Sigmoid colon (tissue), 7 donors: ENCODE data around the gene TUG1. TPM values are rescaled to one million over a fixed set of nuclear protein-coding genes. Genes with fewer than 3 reads are reported as not detected.
A peak's percentile ranks its signal among the peaks of the same experiment; 100 is the strongest.

ENCODE experiments used
- DNase-seq: peaks from one replicate; pipeline ENCODE4 v3.0.0-alpha.2; 2019
- H3K27ac ChIP-seq, 4 donors: fragments of 200-600 bp; sonication (generic); one replicate each; pipeline ENCODE4 v1.5.1; 2016 to 2019; ENCODE audit warnings: mild to moderate bottlenecking in 1 of 4
- H3K27me3 ChIP-seq, 3 donors: fragments of 200-600 bp; sonication (generic); one replicate each; pipeline ENCODE4 v1.5.1; 2019; ENCODE audit warnings: mild to moderate bottlenecking in 1 of 3
- H3K36me3 ChIP-seq, 4 donors: fragments of 200-600 bp; sonication (generic); one replicate each; pipeline ENCODE4 v1.5.1; 2016 to 2019
- H3K4me1 ChIP-seq, 4 donors: fragments of 200-600 bp; sonication (generic); one replicate each; pipeline ENCODE4 v1.5.1; 2017 to 2019
- H3K4me3 ChIP-seq, 4 donors: fragments of 200-600 bp; sonication (generic); one replicate each; pipeline ENCODE4 v1.5.1; 2017 to 2019; ENCODE audit warnings: mild to moderate bottlenecking in 2 of 4, moderate library complexity in 1 of 4
- H3K9me3 ChIP-seq, 4 donors: fragments of 200-600 bp in 3 of 4; sonication (generic) in 3 of 4; one replicate each; pipeline versions ENCODE4 v1.5.1 to v1.6.1; 2013 to 2019
- CTCF ChIP-seq, 4 experiments: fragments of 450-650 bp in 3 of 4; fragments of 200-600 bp in 1 of 4; IDR thresholded peaks; one replicate each; pipeline ENCODE4 v1.5.1; 2016 to 2019; ENCODE audit warnings: antibody characterized with exemption in 4 of 4, mild to moderate bottlenecking in 3 of 4, moderate library complexity in 2 of 4
- EP300 ChIP-seq, 4 donors: sonication (generic); formaldehyde crosslinking; IDR thresholded peaks; one replicate each; pipeline ENCODE4 v1.6.1; 2017; ENCODE audit warnings: antibody characterized with exemption in 4 of 4
- POLR2A ChIP-seq, 2 donors: fragments of 450-650 bp; IDR thresholded peaks; one replicate each; pipeline ENCODE4 v1.6.1; 2016; ENCODE audit warnings: antibody characterized with exemption in 2 of 2, mild to moderate bottlenecking in 2 of 2, moderate library complexity in 2 of 2
- POLR2AphosphoS5 ChIP-seq, 4 donors: sonication (generic); formaldehyde crosslinking; IDR thresholded peaks; one replicate each; pipeline ENCODE4 v1.6.1; 2017; ENCODE audit warnings: antibody characterized with exemption in 4 of 4
- WGBS, 2 donors: extraction: QIAGEN DNeasy Blood & Tissue Kit; methylation state at CpG; one replicate each; pipeline ENCODE4 v1.1.7; 2013; 5-methylcytosine and 5-hydroxymethylcytosine counted together
- intact Hi-C: fragments of 100-400 bp; cut with DNase I; formaldehyde crosslinking; loops from one replicate; pipeline ENCODE4 v1.15.1; 2023
- polyA plus RNA-seq, 3 donors: library from polyadenylated mRNA; stranded (reverse); fragments of 200-250 nt; gene quantifications; one replicate each; pipeline ENCODE4 v1.2.3, GENCODE V29; 2013
- total RNA-seq, 4 donors: library from RNA; depleted of rRNA; stranded (reverse); fragments of >200 nt; gene quantifications; one replicate each; pipeline ENCODE4 v1.1.0, GENCODE V29; 2016
- donor health status: healthy with polysubstance abuse.
- donor health status: Bipolar disorder and iron deficiency.
- donor health status: healthy.

Gene TUG1
- total and polyA plus RNA-seq, 7 donors: 10.8 to 88.9 (median 51.5) TPM

DNA sequence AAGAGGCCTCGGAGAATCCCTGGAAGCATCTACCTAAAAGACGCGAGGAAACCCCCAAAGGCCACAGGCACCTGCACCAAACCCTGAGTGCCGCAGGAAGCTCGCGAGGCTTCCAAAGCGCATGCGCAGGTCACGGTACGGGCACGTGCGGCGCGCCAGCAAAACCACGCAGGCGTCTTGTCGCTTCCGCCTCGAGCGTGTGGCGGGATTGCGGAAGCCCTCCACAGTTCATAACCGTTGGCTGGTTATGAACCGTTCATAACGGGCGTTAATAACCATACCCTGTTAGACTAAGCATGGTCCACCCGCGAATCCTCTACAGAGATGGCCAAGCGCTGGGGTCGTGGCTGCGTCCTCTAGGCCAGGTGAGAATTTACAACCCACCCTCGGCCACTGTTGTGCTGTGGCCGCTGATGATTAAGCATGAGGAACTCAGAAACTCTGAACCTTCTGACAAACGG, 46.9 kb upstream of the TUG1 start:
- Histone ChIP-seq H3K4me3 (peak overlapping the region; percentile 15 to 48 (median 46)), H3K27me3 (no peaks in the 10 kb centered on the region), H3K9me3 (no peaks in the 10 kb centered on the region), H3K36me3 (peaks cover 0 to 27% (median 4%) of the 10 kb centered on the region in 4 donors), H3K27ac (peak overlapping the region in 3 of 4 donors; percentile 59 to 66 (median 61)), H3K4me1 (peaks cover 0 to 15% (median 11%) of the 10 kb centered on the region in 4 donors)
- peak; percentile 84 for DNase-seq
- 49 to 55% methylated on average over 34 of the region's 34 CpGs for WGBS, 2 donors
- TF ChIP-seq POLR2AphosphoS5 (IDR thresholded peaks at IDR 0.05) (peak; percentile 40 to 67 (median 64)), EP300 (IDR thresholded peaks at IDR 0.05) (no peak)
- intact Hi-C loops: loop anchor here (5.0 kb wide), 1 partner anchor 160 kb away; no protein-coding TSS in a partner anchor

DNA sequence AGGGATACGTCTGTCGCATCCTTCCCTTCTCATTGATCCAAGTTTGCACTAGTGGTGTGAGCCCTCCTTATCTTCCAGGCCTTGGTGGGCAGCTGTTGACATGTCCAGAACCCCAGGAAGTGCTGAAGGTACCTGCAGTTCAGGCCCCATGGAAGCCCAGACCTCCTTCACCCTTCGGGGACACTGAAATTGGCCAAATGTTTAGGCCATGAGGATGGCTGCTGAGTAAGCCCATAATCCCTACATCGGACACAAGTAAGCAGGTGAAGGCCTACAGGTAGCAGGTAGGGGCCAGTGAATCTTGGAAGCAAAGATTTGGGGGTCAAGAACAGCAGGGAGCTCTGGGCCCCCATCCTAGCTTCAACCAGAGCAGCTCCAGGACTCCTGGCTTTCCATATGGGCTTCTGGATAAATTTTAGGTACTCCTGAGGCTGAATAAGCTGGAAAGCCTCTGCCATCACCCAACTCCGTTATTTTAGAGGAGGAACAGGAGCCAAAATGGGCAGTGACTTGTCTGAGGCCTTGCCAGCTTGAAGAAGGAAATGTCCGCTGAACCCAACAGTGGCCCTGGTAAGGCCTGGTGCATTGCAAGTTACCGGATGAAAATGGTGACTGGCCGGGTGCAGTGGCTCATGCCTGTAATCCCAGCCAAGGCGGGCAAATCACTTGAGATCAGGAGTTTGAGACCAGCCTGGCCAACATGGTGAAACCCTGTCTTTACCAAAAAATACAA, 45.7 kb upstream of the TUG1 start:
- Histone ChIP-seq H3K27ac (no peak overlapping the region), H3K9me3 (no peaks in the 10 kb centered on the region), H3K4me1 (peaks cover 0 to 15% (median 11%) of the 10 kb centered on the region in 4 donors), H3K4me3 (no peak overlapping the region), H3K27me3 (no peaks in the 10 kb centered on the region), H3K36me3 (peaks cover 10 to 38% (median 14%) of the 10 kb centered on the region in 4 donors)
- TF ChIP-seq CTCF (IDR thresholded peaks at IDR 0.05) (no peak), EP300 (IDR thresholded peaks at IDR 0.05) (no peak), POLR2AphosphoS5 (IDR thresholded peaks at IDR 0.05) (no peak), POLR2A (IDR thresholded peaks at IDR 0.05) (no peak)
- DNase-seq: peak; percentile 45
- 94 to 96% methylated on average over 9 of the region's 9 CpGs for WGBS, 2 donors
- intact Hi-C loops: loop anchor here (5.0 kb wide), 1 partner anchor 161 kb away; no protein-coding TSS in a partner anchor

DNA sequence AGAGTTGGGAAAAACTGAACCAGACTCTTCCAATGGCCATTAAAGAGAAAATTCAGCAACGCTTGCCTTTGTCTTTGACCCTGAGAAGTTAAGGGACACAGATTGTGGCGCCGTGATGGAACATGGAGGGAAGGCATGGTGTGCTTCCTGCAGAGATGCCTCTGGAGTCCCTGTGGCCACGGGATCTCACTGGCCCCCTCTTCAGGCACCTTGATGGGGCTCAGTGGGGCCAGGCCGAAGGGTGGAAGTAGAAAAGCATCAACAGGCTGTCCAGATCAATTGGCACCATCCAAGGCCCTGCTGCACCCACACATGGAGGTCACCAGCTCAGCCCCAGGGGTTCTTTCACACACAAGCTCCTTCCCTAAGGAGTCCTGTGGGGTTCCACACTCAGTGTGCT, 43.4 kb upstream of the TUG1 start:
- Histone ChIP-seq H3K4me1 (peaks cover 0 to 15% (median 11%) of the 10 kb centered on the region in 4 donors), H3K27me3 (no peaks in the 10 kb centered on the region), H3K36me3 (peaks cover 13 to 62% (median 22%) of the 10 kb centered on the region in 4 donors), H3K4me3 (no peak overlapping the region), H3K27ac (no peak overlapping the region), H3K9me3 (no peaks in the 10 kb centered on the region)
- intact Hi-C loops: no loop called here
- DNase-seq: peak; percentile 49
- no peak for TF ChIP-seq CTCF (IDR thresholded peaks at IDR 0.05)
- no peak for TF ChIP-seq POLR2AphosphoS5 (IDR thresholded peaks at IDR 0.05)
- TF ChIP-seq POLR2A (IDR thresholded peaks at IDR 0.05): no peak
- TF ChIP-seq EP300 (IDR thresholded peaks at IDR 0.05): no peak
- 95 to 96% methylated on average over 5 of the region's 5 CpGs for WGBS, 2 donors

- no peak for TF ChIP-seq EP300 (IDR thresholded peaks at IDR 0.05)
- no peak for TF ChIP-seq POLR2AphosphoS5 (IDR thresholded peaks at IDR 0.05)
- H3K27me3 ChIP-seq: no peaks in the 10 kb centered on the region
- intact Hi-C loops: no loop called here
- H3K4me3 ChIP-seq: no peak overlapping the region
- 93 to 96% methylated on average over 4 of the region's 4 CpGs for WGBS, 2 donors
- no peak overlapping the region for H3K27ac ChIP-seq
- no peaks in the 10 kb centered on the region for H3K9me3 ChIP-seq
- peaks cover 0 to 8% (median 3%) of the 10 kb centered on the region in 4 donors for H3K4me1 ChIP-seq
- peaks cover 13 to 72% (median 29%) of the 10 kb centered on the region in 4 donors for H3K36me3 ChIP-seq
- DNase-seq: peak; percentile 53
These were observed 42.4 kb upstream of the TUG1 start for GRCh38 chr22:30926706-30927105.

DNA sequence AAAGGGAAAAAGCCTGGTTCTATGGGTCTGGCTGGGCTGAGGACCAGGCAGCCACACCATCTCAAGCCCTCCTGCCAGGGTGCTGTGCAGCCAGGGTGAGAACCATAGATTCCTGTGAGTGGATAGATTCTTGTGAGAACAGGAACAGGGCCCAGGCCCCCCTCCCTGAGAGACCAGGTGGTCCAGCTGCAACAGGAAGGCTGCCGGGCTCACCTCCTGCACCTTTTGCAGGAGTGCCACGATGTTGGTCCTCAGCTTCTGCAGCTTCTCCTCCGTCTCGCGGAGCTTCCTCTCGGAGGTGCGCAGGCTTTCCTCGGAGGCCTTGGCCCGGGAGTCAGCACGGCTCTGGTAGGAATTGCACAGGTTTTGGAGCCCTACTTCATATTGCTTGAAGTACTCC, 41.3 kb upstream of the TUG1 start:
- 93 to 95% methylated on average over 10 of the region's 10 CpGs for WGBS, 2 donors
- no peak for TF ChIP-seq CTCF (IDR thresholded peaks at IDR 0.05)
- Histone ChIP-seq H3K4me3 (no peak overlapping the region), H3K9me3 (no peaks in the 10 kb centered on the region), H3K4me1 (no peaks in the 10 kb centered on the region), H3K36me3 (peaks cover 18 to 83% (median 40%) of the 10 kb centered on the region in 4 donors), H3K27me3 (no peaks in the 10 kb centered on the region), H3K27ac (no peak overlapping the region)
- intact Hi-C loops: no loop called here
- no peak for DNase-seq
